ENCODE measurements around the gene CABP1.

CABP1 gene

GRCh38 chr12:120698665-120699064 is 58.2 kb downstream of the CABP1 start:
- no peak for DNase-seq

DNA sequence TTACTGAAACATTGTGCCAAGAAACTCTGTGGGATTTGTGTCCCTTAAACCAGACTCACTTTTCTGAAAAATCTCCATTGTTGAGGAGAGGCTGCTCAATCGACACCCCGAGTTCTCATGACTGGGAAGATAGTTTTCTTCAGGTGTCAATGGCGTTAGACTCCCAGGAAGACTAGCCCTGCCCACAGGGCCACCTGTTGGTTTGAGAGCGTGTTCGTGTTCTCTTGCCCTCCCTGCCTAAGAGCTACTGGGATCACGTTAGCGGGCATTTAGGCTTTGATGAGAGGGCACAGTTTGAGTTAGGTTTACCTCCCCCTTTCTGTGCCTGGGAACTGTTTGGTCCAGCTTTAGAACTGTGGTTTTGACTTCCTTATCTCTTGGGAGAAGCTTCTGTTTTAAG is 59.1 kb downstream of the CABP1 start:
- no peak for DNase-seq

GRCh38 chr12:120700886-120701285 is 60.5 kb downstream of the CABP1 start:
- DNase-seq: no peak

- DNase-seq: no peak
Measured at GRCh38 chr12:120702637-120703036, 62.2 kb downstream of the CABP1 start.

GRCh38 chr12:120703311-120703942 is 63.0 kb downstream of the CABP1 start:
- no peak for DNase-seq

GRCh38 chr12:120705618-120706017 is 65.2 kb downstream of the CABP1 start:
- DNase-seq: no peak

DNA sequence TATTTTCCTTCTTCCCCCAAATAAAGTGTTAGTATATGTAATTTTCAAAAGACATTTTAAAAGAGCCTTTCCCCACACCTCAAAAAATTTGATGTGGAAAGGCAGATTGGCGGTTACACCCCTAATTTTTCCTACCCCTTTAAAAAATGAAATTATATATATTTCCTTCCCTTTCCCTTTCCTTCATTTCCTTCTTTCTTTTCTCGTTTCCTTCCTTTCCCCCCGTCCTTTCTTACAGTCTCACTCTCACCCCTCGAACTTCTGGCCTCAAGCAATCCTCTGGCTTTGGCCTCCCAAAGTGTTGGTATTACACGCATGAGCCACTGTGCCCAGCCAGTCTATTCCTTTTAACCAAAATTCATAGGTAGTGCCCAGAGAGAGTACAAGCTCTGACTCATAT is 65.6 kb downstream of the CABP1 start:
- DNase-seq: no peak

- no peak for DNase-seq
Measured at GRCh38 chr12:120708651-120709050, 68.2 kb downstream of the CABP1 start.

DNA sequence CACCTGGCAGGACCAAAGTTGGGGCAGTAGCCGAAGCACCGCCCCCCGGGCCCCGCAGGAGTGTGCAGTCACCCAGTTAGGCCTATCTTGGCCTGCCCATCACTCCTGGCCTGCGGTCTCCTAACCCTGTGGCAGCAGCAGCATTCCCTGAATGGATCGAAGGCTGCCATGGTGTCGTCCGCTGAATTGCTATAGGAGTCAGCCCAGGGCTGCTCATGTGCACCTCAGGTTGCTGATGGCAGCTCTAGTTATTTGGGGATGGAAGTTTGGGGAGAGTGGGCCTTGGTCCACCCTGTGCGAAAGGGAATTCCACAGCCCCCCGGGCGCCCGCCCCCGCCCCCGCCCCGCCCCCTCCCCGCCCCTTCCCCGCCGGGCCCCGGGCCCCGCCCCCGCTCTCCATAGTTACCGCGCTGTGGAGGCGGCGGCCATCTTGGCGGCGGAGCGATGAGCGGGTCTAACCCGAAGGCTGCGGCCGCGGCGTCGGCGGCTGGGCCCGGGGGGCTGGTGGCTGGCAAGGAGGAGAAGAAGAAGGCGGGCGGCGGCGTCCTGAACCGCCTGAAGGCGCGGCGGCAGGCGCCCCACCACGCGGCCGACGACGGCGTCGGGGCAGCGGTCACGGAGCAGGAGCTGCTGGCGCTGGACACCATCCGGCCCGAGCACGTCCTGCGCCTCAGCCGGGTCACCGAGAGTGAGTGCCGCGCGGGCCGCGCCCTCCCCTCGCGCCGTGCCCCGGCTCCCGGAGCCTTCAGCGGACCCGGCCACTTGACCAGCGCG is 69.8 kb downstream of the CABP1 start, which contains the start of gene UNC119B:
Gene UNC119B (plus strand): TSS at position 428 of the 774 bp plus-strand sequence. CDS start 17 bp downstream, at position 445.
- DNase-seq: no peak

DNA sequence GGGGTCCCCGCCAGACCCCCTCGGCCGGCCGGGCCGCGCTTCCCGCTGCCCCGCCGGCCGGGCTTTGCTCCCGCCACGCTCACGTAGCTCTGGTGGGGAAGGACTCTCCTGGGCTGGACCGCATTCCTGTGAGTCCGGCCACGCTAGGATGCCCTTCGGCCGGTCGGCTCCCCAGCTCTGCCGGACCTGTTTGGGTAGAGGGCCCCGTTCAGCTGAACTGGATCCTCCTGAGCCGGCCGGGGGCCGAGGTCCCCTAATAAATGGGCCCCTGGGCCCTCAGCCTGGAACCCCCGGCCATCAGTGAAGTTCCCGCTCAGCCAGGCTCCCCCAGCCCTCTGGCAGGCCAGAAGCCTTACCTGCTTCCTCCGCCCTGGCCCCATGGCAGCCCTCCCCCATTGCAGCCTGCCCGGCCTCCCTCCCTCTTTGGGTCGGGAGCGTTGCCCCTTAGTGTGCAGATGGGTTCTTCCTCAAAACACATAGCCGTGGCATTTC is 70.4 kb downstream of the CABP1 start:
- DNase-seq: no peak

DNA sequence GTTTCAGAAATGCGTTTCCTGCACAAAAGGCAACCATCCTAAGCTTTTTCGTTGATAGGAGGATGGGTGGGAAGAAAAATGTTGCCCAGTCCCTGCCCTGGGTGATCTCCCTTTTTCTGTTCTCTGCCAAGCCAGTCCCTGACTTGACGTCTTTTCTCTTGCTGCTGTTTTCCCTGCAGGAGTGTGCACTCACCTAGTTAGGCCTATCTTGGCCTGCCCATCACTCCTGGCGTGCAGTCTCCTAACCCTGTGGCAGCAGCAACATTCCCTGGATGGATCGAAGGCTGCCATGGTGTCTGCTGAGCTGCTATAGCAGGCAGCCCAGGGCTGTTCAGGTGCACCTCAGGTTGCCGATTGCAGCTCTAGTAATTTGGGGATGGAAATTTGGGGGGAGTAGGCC is 71.0 kb downstream of the CABP1 start:
- no peak for DNase-seq

DNA sequence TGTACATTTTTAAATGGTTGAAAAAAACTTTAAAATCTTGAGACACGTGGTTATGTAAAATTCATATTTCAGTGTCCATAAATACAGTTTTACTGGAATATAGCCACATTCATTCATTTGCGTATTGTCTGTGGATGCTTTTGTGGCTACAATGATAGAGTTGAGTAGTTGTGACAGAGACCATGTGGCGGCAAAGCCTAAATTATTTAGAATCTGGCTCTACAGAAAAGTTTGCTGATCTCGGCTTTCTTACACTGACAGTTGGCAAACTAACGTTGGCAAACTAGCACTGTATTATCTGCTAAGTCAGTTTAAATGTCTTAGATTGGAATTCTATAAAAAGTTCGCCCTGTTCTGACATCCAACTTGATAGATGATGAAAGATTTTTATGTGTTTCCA is 72.2 kb downstream of the CABP1 start:
- no peak for DNase-seq

- peak; percentile 45 for DNase-seq
Measured at GRCh38 chr12:120713861-120714482, 73.5 kb downstream of the CABP1 start.
